HG02588 (cell line): ENCODE results near the gene SMPDL3B.

Experiments used
- ATAC-seq: cut with Tn5 transposase; IDR thresholded peaks from one replicate; pipeline ENCODE4 v1.9.1; 2021; ENCODE audit warnings: mild to moderate bottlenecking, moderate library complexity; ENCODE audit not compliant: unreplicated experiment

Gene SMPDL3B

GRCh38 chr1:27934818-27935549, at the start of gene SMPDL3B:
SMPDL3B (plus strand) TSS chr1:27935000; CDS start chr1:27935184, 184 bp downstream.
- ATAC-seq, result no peak

GRCh38 chr1:27885114-27885528, 49.7 kb upstream of the SMPDL3B start:
- ATAC-seq, result no peak

DNA sequence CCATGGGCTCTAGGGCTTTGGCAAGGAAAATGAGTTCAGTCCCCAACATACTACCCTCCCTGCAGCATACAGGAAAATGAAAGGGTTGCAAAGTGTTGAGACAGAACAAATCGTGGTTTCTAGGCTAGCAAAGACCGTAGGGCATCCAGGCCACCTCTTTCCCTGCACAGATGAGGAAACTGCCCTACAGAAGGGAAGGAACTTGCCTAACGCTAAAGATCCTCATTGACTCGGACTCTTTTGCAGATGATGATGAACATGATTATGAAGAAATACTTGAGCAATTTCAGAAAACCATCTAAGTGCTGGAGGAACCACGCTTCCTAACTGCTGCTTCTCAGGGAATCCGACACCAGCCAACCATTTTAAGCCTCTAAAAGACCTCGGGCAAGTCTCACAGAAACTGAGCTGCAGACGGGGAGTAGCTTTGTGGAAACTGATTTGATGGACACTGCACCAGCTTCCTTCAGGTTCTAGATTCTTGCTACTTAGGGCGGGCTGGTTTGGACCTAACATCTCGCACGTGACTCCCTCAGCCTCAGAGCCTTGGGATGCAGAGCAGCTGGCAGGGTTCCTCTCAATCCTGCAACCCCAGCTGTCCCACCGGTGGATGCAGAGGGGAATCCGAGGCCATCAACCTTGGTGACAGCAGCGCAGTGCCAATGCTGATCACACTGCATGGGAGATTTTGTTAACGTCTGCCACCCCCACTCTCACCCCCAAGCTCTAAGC, 49.0 kb upstream of the SMPDL3B start:
- ATAC-seq, result no peak

DNA sequence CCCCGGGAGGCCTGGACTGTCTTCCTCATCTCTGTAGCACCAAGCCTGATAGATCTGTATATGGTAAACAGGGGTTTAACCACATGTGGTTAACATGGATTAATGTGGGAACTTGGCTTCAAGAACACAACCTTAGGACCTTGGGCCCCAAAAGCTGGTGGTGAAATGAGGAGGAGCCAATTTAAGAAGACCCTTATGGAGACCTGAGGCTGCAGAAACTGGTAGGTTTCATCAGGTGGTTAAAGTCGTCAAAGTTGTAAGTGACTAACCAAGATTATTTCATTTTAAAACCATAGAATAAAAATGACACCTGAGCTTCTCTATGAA, 48.5 kb upstream of the SMPDL3B start:
- ATAC-seq, result no peak

DNA sequence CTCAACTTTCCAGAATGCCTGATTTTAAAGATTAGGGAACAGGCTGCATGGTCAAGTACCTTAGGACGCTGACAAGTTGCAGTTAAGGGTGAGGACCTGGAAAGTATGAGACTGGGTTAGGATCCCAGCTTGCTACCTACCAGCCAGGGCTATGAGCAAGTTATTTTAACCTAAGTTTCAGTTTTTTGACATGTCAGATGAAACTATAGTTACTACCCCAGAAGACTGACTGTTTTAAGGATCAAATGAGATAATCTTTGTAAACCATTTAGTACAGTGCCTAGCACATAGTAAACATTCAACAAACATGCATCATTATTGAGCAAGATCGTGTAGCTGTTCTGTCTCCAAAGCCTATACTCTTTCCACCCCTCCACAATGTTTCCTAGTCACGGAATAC, 48.1 kb upstream of the SMPDL3B start:
- ATAC-seq, result no peak

DNA sequence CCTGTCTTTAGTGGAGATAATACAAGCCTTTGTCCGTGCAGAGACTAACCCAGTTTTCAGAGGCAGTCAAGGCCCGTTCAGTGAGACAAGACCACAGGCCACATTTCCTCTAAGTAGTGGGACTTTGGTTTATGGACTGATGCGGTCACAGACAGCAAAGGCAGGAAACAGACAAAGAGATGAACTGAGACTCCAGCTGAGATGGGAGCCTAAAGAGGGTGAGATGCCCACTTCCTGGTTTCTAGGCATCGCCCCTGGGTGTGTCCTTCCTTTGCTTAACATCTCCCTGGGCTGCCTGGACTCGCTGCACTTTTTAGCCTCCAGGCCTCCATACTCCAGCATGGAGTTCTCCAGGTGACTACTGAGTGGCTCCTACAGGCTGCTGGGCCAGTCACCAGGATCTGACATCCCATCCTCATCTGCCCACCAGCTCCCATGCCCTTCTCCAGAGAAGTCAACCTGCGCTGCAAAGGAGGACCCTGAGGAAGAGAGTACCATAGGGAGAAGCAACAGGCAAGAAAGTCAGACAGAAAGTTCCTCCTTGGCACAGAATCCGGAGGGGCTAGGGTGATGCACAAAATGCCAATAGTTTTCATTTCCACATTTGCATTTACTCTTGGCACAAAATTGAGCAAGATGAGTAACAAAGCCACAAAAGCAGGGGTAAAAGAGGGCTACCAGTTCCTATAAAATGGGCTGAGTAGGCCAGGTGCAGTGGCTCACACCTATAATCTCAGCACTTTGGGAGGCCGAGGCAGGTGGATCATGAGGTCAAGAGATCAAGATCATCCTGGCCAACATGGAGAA, 47.4 kb upstream of the SMPDL3B start:
- ATAC-seq, result no peak

DNA sequence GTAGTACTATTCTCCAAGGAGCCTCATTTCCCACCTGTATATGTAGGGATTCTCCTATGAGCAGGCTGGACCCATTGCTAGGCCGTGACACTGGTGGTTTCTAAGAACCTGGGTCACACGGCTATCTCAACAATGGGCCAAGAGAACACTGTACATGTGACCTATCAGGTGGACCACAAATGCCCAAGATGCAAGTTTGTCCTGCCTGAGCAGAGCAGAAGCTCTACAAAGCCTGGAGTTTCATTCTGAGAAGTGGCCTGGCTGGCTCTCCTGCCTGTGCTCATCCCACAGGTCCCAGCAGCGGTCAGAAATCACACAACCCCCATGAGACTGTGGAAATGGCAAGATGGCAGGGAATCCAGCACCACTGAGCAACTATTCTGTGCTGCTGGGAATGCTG, 45.3 kb upstream of the SMPDL3B start:
- ATAC-seq, result no peak

- ATAC-seq, result no peak
Observed at GRCh38 chr1:27891196-27891889, 43.5 kb upstream of the SMPDL3B start.

- ATAC-seq, result no peak
Observed at GRCh38 chr1:27894521-27894920, 40.3 kb upstream of the SMPDL3B start.

- no peak for ATAC-seq
Observed at GRCh38 chr1:27906759-27907158, 28.0 kb upstream of the SMPDL3B start.

- ATAC-seq, result no peak
Observed at GRCh38 chr1:27912429-27912828, 22.4 kb upstream of the SMPDL3B start.

GRCh38 chr1:27915082-27915575, 19.7 kb upstream of the SMPDL3B start:
- ATAC-seq, result no peak

- ATAC-seq, result no peak
Observed at GRCh38 chr1:27922272-27922671, 12.5 kb upstream of the SMPDL3B start.

DNA sequence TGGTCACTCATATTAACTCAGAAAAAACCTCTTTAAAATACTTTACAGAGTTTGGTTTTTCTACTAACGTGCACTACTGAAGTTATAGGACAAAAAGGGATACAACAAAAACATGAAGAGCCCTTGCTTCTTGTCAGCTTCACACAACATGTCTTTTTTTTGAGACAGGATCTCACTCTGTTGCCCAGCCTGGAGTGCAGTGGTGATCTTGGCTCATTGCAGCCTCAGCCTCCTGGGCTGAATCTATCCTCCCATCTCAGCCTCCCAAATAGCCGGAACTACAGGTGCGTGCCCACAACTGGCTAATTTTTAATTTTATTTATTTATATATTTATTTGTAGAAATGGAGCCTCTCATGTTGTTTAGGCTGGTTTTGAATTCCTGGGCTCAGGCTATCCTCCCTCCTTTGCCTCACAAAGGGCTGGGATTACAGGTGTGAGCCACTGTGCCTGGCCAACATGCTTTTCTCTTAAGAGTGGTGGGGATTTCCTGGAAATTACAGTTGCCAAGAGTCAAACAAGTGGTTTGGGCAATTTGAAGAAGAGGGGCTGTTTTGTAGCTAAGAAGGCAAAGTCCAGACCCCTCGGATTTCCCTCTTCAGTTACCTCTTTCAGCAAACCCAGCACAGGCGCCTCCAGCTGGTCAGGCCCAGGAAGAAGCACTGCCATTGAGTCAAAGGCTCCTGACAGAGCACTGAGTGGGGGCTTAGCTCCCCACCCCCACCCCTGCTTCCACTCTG, 6.4 kb upstream of the SMPDL3B start:
- ATAC-seq, result no peak

DNA sequence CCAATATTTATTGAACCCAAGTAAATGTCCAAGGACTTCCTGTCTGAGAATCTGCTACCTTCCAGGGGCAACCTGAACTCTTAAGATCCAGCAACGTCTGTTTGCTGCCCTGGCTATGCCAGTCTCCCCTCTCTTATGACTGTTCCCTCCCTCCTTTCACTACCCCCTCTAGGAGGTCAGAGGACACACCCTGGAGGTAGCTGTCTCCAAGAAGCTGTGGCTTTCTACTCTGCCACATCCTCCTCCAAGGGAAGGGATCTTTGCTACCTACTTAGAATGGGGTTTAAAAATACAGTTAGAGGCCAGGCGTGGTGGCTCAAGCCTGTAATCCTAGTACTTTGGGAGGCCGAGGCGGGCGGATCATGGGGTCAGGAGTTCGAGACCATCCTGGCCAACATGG, 3.6 kb upstream of the SMPDL3B start:
- ATAC-seq, result no peak

GRCh38 chr1:27931759-27932158, 3.0 kb upstream of the SMPDL3B start:
- no peak for ATAC-seq

GRCh38 chr1:27935721-27936120, 921 bp downstream of the SMPDL3B start:
- ATAC-seq, result no peak

DNA sequence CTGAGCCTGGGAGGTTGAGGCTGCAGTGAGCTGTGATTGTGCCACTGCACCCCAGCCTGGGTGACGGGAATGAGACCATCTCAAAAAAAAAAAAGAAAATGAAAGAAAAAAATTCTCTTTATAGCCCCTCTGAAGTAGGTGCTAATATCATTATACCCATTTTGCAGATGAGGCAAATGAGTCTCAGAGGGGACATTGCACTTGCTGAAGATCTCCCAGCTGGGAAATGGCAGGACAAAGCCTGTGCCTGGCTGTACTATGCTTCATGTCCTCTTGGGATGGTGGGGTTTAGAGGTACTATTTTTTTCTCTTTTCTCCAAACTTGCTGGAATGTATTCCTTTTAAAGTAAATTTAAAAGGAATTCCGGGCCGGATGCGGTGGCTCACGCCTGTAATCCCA, 1.6 kb downstream of the SMPDL3B start:
- no peak for ATAC-seq

DNA sequence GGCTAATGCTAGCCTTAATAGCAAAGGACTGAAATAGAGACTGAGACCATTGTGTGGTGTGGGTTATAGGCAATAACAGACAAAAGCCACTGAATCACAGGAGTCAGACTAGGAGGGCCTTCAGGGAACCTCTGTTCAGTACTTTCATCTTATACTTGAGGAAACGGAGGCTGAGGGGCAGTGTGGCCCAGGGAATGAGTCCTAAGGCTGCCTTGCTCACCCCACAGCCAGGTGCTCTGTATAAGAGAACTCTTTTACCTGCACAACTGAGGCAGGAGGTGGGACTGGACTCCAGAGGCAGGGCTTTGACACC, 2.7 kb downstream of the SMPDL3B start:
- no peak for ATAC-seq

DNA sequence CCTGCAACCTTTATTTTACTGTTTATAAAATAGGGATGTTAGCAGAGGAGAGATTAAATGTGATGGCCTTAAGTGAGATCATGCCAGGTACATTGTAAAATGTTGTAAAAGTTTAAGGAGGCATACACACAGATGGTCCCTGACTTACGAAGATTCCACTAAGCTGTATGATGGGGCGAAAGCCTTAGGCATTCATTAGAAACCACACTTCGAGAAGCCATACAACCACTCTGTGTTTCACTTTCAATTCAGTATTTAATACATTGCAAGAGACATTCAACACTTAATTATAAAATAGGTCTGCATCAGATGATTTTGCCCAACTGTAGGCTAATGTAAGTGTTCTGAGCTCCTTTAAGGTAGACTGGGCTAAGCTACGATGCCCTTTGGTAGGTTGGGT, 3.7 kb downstream of the SMPDL3B start:
- ATAC-seq, result no peak

DNA sequence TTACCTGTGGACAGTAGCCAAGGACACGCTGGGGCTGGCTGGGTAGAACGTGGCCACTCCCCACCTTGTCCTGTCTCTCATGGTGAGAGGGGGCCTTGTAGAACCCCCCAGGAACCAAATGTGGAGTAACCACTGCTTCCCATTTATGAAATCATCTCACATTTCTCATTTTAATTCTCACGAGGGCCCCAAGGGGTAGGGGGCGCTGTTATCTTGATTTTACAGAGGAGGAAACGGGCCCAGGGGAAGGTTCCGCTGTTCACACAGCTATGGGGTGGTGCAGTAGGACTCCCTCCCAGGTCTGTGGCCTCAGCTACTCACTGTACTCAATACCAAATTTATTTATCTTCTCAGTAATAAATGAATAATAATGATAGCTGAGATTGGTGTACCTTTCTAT, 5.5 kb downstream of the SMPDL3B start:
- ATAC-seq, result no peak
